Bronchial epithelial cell (primary cell): ENCODE results near the gene EFCAB13. TPM values are rescaled to one million over a fixed set of nuclear protein-coding genes. Genes with fewer than 3 reads are reported as not detected.

Experiments
- DNase-seq: peaks from one replicate; pipeline ENCODE4 v3.0.0-alpha.2; 2010; ENCODE audit warnings: low read depth
- FAIRE-seq: peaks from 2 replicates; lab custom pipeline; 2011; peaks lifted over from hg19 to GRCh38; lab: Jason Lieb, UNC
- H3K27me3 ChIP-seq: 2 replicates; pipeline ENCODE4 v1.5.1; 2011; ENCODE audit warnings: low read length; ENCODE audit not compliant: control insufficient read depth, insufficient read depth
- H3K36me3 ChIP-seq: 2 replicates; pipeline ENCODE4 v1.5.1; 2011; ENCODE audit warnings: low read length; ENCODE audit not compliant: control insufficient read depth, insufficient read depth
- H3K4me3 ChIP-seq: 2 replicates; pipeline ENCODE4 v1.5.1; 2011; ENCODE audit warnings: mild to moderate bottlenecking, low read depth, low read length, control low read depth
- total RNA-seq: library from RNA; depleted of rRNA; stranded (reverse); fragments of >200 nt; gene quantifications from 2 replicates; pipeline ENCODE4 v1.2.1, GENCODE V29; 2014
- TF ChIP-seq, protein P1 (sequence below): IDR thresholded peaks from 2 replicates; pipeline ENCODE4 v1.5.1; 2011; ENCODE audit warnings: mild to moderate bottlenecking, moderate library complexity, low read length, control low read depth, inconsistent platforms; ENCODE audit not compliant: insufficient read depth, severe bottlenecking

The EFCAB13 gene
- total RNA-seq, 1 donor from 2014 or later: 0.26 TPM

GRCh38 chr17:47301161-47301560 is 22.6 kb upstream of the EFCAB13 start:
- DNase-seq (no peak), FAIRE-seq (no peak)
- Histone ChIP-seq H3K4me3 (no peak overlapping the region), H3K27me3 (no peaks in the 10 kb centered on the region), H3K36me3 (no peaks in the 10 kb centered on the region)
- TF ChIP-seq, protein P1, sequence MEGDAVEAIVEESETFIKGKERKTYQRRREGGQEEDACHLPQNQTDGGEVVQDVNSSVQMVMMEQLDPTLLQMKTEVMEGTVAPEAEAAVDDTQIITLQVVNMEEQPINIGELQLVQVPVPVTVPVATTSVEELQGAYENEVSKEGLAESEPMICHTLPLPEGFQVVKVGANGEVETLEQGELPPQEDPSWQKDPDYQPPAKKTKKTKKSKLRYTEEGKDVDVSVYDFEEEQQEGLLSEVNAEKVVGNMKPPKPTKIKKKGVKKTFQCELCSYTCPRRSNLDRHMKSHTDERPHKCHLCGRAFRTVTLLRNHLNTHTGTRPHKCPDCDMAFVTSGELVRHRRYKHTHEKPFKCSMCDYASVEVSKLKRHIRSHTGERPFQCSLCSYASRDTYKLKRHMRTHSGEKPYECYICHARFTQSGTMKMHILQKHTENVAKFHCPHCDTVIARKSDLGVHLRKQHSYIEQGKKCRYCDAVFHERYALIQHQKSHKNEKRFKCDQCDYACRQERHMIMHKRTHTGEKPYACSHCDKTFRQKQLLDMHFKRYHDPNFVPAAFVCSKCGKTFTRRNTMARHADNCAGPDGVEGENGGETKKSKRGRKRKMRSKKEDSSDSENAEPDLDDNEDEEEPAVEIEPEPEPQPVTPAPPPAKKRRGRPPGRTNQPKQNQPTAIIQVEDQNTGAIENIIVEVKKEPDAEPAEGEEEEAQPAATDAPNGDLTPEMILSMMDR: no peak

GRCh38 chr17:47301831-47302230 is 21.9 kb upstream of the EFCAB13 start:
- no peak for FAIRE-seq
- Histone ChIP-seq H3K27me3 (no peaks in the 10 kb centered on the region), H3K36me3 (no peaks in the 10 kb centered on the region), H3K4me3 (no peak overlapping the region)
- no peak for DNase-seq
- TF ChIP-seq, protein P1: no peak

GRCh38 chr17:47304186-47304585 is 19.6 kb upstream of the EFCAB13 start:
- H3K36me3 ChIP-seq: no peaks in the 10 kb centered on the region
- no peak overlapping the region for H3K4me3 ChIP-seq
- DNase-seq (no peak), FAIRE-seq (no peak)
- H3K27me3 ChIP-seq: no peaks in the 10 kb centered on the region
- TF ChIP-seq, protein P1: no peak

GRCh38 chr17:47305302-47305923 is 18.3 kb upstream of the EFCAB13 start:
- FAIRE-seq (no peak), DNase-seq (peak; percentile 88)
- Histone ChIP-seq H3K36me3 (no peaks in the 10 kb centered on the region), H3K4me3 (no peak overlapping the region), H3K27me3 (no peaks in the 10 kb centered on the region)
- TF ChIP-seq, protein P1: no peak

DNA sequence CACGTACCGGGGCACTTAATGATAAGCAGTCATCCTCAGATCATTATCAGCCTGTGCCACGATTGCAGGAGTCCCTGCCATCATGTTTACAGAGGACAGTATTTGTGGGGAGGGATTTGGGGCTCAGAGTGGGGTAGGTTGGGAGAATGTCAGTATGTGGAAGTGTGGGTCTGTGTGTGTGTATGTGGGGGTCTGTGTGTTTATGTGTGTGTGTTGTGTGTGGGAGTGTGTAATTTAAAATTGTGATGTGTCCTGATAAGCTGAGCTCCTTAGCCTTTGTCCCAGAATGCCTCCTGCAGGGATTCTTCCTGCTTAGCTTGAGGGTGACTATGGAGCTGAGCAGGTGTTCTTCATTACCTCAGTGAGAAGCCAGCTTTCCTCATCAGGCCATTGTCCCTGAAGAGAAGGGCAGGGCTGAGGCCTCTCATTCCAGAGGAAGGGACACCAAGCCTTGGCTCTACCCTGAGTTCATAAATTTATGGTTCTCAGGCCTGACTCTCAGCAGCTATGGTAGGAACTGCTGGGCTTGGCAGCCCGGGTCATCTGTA is 13.5 kb upstream of the EFCAB13 start:
- DNase-seq: no peak
- no peaks in the 10 kb centered on the region for H3K27me3 ChIP-seq
- H3K4me3 ChIP-seq: no peak overlapping the region
- no peak for FAIRE-seq
- H3K36me3 ChIP-seq: no peaks in the 10 kb centered on the region
- TF ChIP-seq, protein P1: no peak
